CD4-positive, alpha-beta memory T cell (primary cell): Measurements from ENCODE around the gene MPP3. TPM values are rescaled to one million over a fixed set of nuclear protein-coding genes. Genes with fewer than 3 reads are reported as not detected.

ENCODE experiments used
- CTCF ChIA-PET: fragments of 350-600 bp; sonication (Branson Sonifier 250); formaldehyde crosslinking; loops from one replicate; lab custom pipeline; 2021; ENCODE audit warnings: inconsistent platforms; ENCODE audit not compliant: partially characterized antibody; lab: Charles Lee
- POLR2A ChIA-PET: fragments of 350-600 bp; sonication (Branson Sonifier 250); formaldehyde crosslinking; loops from one replicate; lab custom pipeline; 2021; ENCODE audit not compliant: partially characterized antibody; lab: Charles Lee
- DNase-seq, 5 donors: peaks; one replicate each; pipeline versions ENCODE4 v3.0.0 to v3.0.0-alpha.2; 2020 to 2022; ENCODE audit warnings: mixed read lengths in 1 of 5
- H3K27ac ChIP-seq: one replicate; pipeline ENCODE4 v1.7.0; 2013; ENCODE audit warnings: low read depth, low read length
- H3K27me3 ChIP-seq: 2 replicates; pipeline ENCODE4 v1.7.0; 2013; ENCODE audit warnings: mild to moderate bottlenecking, low read length, moderate library complexity; ENCODE audit not compliant: insufficient read depth
- H3K36me3 ChIP-seq: 2 replicates; pipeline ENCODE4 v1.7.0; 2013; ENCODE audit warnings: mild to moderate bottlenecking, low read length, moderate library complexity; ENCODE audit not compliant: insufficient read depth
- H3K4me1 ChIP-seq: 2 replicates; pipeline ENCODE4 v1.7.0; 2013; ENCODE audit warnings: mild to moderate bottlenecking, low read length, moderate library complexity; ENCODE audit not compliant: insufficient read depth
- H3K4me3 ChIP-seq, 2 donors: one replicate each; pipeline ENCODE4 v1.7.0; 2013; ENCODE audit warnings: low read length in 2 of 2, mild to moderate bottlenecking in 1 of 2
- H3K9me3 ChIP-seq, 2 donors: one replicate each; pipeline ENCODE4 v1.7.0; 2013; ENCODE audit warnings: low read length in 2 of 2, control low read depth in 1 of 2; ENCODE audit not compliant: control insufficient read depth in 1 of 2
- H3K27ac Mint-ChIP-seq, 7 donors: one replicate each; pipeline ENCODE4 v1.8.0; 2020 to 2021; ENCODE audit warnings: mixed read lengths in 7 of 7, mild to moderate bottlenecking in 6 of 7, inconsistent platforms in 3 of 7, moderate library complexity in 3 of 7
- H3K27me3 Mint-ChIP-seq, 2 donors: one replicate each; pipeline ENCODE4 v1.8.0; 2020 to 2021; ENCODE audit warnings: mixed read lengths in 2 of 2
- H3K36me3 Mint-ChIP-seq, 2 donors: one replicate each; pipeline ENCODE4 v1.8.0; 2020 to 2021; ENCODE audit warnings: mixed read lengths in 2 of 2, inconsistent platforms in 1 of 2, mild to moderate bottlenecking in 1 of 2
- H3K4me1 Mint-ChIP-seq, 4 donors: one replicate each; pipeline ENCODE4 v1.8.0; 2020 to 2021; ENCODE audit warnings: mixed read lengths in 4 of 4, mild to moderate bottlenecking in 1 of 4
- H3K4me3 Mint-ChIP-seq, 8 donors: one replicate each; pipeline ENCODE4 v1.8.0; 2020 to 2021; ENCODE audit warnings: mixed read lengths in 8 of 8, mild to moderate bottlenecking in 7 of 8, moderate library complexity in 6 of 8, inconsistent platforms in 3 of 8
- H3K9me3 Mint-ChIP-seq, 8 donors: one replicate each; pipeline ENCODE4 v1.8.0; 2020 to 2021; ENCODE audit warnings: mixed read lengths in 8 of 8, mild to moderate bottlenecking in 5 of 8, inconsistent platforms in 3 of 8, moderate library complexity in 1 of 8
- intact Hi-C: fragments of 100-400 bp; cut with micrococcal nuclease; formaldehyde crosslinking; loops from one replicate; pipeline ENCODE4 v1.15.1; 2023
- polyA plus RNA-seq, 2 donors: library from polyadenylated mRNA; unstranded; fragments of 300-500 nt; fragmentation: Illumina TruSeq; gene quantifications; one replicate each; pipeline ENCODE4 v1.2.3, GENCODE V29; 2021
- total RNA-seq, 2 experiments: library from RNA; stranded (reverse); gene quantifications; one replicate each; pipeline ENCODE4 v1.2.3, GENCODE V29; 2021

MPP3 gene
- total and polyA plus RNA-seq, 4 experiments from 2014 or later, result 0.30 to 0.32 TPM; not detected in 2

- peaks cover 6% of the 10 kb centered on the region for H3K27me3 ChIP-seq
- peaks cover 0 to 4% (median 0%) of the 10 kb centered on the region in 8 donors for H3K9me3 Mint-ChIP-seq
- no peaks in the 10 kb centered on the region for H3K4me1 ChIP-seq
- H3K27ac ChIP-seq, result no peak overlapping the region
- no peak overlapping the region for H3K27ac Mint-ChIP-seq
- no peak overlapping the region for H3K4me3 ChIP-seq
- intact Hi-C loops, result no loop called here
- H3K4me1 Mint-ChIP-seq, result no peaks in the 10 kb centered on the region
- no peaks in the 10 kb centered on the region for H3K9me3 ChIP-seq
- CTCF ChIA-PET, result interaction anchor here (1.2 kb wide), 1 partner anchor 12 kb away, joined by 3 read pairs; no protein-coding TSS in a partner anchor
- H3K4me3 Mint-ChIP-seq, result no peak overlapping the region
- H3K36me3 Mint-ChIP-seq, result no peaks in the 10 kb centered on the region
- POLR2A ChIA-PET, result no interaction called here
- H3K36me3 ChIP-seq, result no peaks in the 10 kb centered on the region
- DNase-seq, result no peak
- peaks cover 6 to 15% of the 10 kb centered on the region in 2 donors for H3K27me3 Mint-ChIP-seq
Observed at GRCh38 chr17:43857957-43858600, 25.1 kb upstream of the MPP3 start.

DNA sequence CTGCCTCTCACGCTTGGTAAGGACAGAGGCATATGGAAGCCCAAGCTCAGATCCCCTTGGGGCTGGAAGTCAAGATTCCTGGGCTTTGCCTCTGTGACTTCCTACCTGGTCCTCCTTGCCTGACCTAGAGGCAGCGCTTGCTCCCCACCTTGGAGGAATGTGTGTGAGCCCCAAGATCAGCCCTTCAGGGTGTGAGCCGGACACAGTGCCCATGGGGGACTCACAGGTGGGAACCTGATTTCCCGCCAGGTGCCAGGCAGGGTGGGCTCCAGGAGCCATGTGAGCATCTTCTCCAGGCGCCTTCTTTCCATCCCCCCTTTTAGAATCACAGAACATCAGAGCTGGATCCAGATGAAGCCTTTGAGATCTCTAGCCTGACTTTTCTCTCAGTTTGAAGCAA, 24.2 kb upstream of the MPP3 start:
- no peaks in the 10 kb centered on the region for H3K4me1 ChIP-seq
- H3K36me3 ChIP-seq, result no peaks in the 10 kb centered on the region
- Mint-ChIP-seq H3K36me3 (no peaks in the 10 kb centered on the region), H3K4me1 (no peaks in the 10 kb centered on the region), H3K9me3 (peaks cover 0 to 4% (median 0%) of the 10 kb centered on the region in 8 donors), H3K27ac (no peak overlapping the region), H3K4me3 (no peak overlapping the region), H3K27me3 (peaks cover 6 to 11% of the 10 kb centered on the region in 2 donors)
- ChIA-PET CTCF (interaction anchor here (1.2 to 3.1 kb wide), 2 partner anchors 11 kb away, joined by 3 to 17 read pairs; partner anchors contain the start of gene CD300LG), POLR2A (no interaction called here)
- DNase-seq, result no peak
- H3K4me3 ChIP-seq, result no peak overlapping the region
- no peak overlapping the region for H3K27ac ChIP-seq
- peaks cover 6% of the 10 kb centered on the region for H3K27me3 ChIP-seq
- H3K9me3 ChIP-seq, result no peaks in the 10 kb centered on the region
- intact Hi-C loops, result no loop called here

DNA sequence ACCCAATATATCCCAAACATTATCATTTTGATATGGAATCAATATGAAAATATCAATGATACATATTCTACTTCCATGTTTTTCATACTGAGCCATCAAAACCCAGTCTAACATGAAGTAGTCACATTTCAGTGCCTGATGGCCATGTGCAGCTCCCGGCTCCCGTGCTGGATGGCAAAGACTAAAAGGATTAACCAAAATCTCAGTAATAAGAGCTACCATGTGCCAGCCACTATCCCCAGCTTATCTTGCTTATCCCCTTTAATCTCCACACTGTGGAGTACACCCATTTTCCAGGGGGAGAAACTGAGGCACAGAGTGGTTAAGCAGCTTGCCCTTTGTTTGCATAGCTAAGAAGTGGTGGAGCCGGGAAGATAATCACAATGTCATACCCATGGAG, 23.2 kb upstream of the MPP3 start:
- H3K27me3 ChIP-seq, result peaks cover 6% of the 10 kb centered on the region
- POLR2A ChIA-PET, result no interaction called here
- no peaks in the 10 kb centered on the region for H3K9me3 ChIP-seq
- peaks cover 10 to 17% of the 10 kb centered on the region in 2 donors for H3K27me3 Mint-ChIP-seq
- no peaks in the 10 kb centered on the region for H3K36me3 ChIP-seq
- DNase-seq, result no peak
- no peak overlapping the region for H3K27ac ChIP-seq
- peaks cover 0 to 4% (median 0%) of the 10 kb centered on the region in 8 donors for H3K9me3 Mint-ChIP-seq
- no peak overlapping the region for H3K4me3 ChIP-seq
- no peaks in the 10 kb centered on the region for H3K4me1 Mint-ChIP-seq
- intact Hi-C loops, result no loop called here
- H3K27ac Mint-ChIP-seq, result no peak overlapping the region
- CTCF ChIA-PET, result interaction anchor here (1.2 to 3.1 kb wide), 2 partner anchors 10 to 16 kb away, joined by 3 to 17 read pairs; partner anchors contain the start of gene CD300LG
- no peaks in the 10 kb centered on the region for H3K4me1 ChIP-seq
- H3K36me3 Mint-ChIP-seq, result no peaks in the 10 kb centered on the region
- no peak overlapping the region for H3K4me3 Mint-ChIP-seq

- Mint-ChIP-seq H3K36me3 (no peaks in the 10 kb centered on the region), H3K27me3 (peaks cover 13 to 17% of the 10 kb centered on the region in 2 donors), H3K4me1 (no peaks in the 10 kb centered on the region), H3K9me3 (peaks cover 0 to 4% (median 0%) of the 10 kb centered on the region in 8 donors), H3K27ac (no peak overlapping the region), H3K4me3 (no peak overlapping the region)
- H3K36me3 ChIP-seq, result no peaks in the 10 kb centered on the region
- DNase-seq, result no peak
- H3K4me1 ChIP-seq, result no peaks in the 10 kb centered on the region
- CTCF ChIA-PET, result interaction anchor here (1.2 to 3.1 kb wide), 2 partner anchors 9 to 15 kb away, joined by 3 to 17 read pairs; partner anchors contain the start of gene CD300LG
- intact Hi-C loops, result no loop called here
- peaks cover 6% of the 10 kb centered on the region for H3K27me3 ChIP-seq
- POLR2A ChIA-PET, result no interaction called here
- no peaks in the 10 kb centered on the region for H3K9me3 ChIP-seq
- no peak overlapping the region for H3K27ac ChIP-seq
- H3K4me3 ChIP-seq, result no peak overlapping the region
Observed at GRCh38 chr17:43855061-43855460, 22.1 kb upstream of the MPP3 start.

GRCh38 chr17:43854498-43854897, 21.6 kb upstream of the MPP3 start:
- intact Hi-C loops, result no loop called here
- no peak overlapping the region for H3K27ac ChIP-seq
- no peaks in the 10 kb centered on the region for H3K36me3 ChIP-seq
- H3K4me3 Mint-ChIP-seq, result no peak overlapping the region
- no peaks in the 10 kb centered on the region for H3K4me1 Mint-ChIP-seq
- ChIA-PET POLR2A (no interaction called here), CTCF (interaction anchor here (1.5 to 3.1 kb wide), 2 partner anchors 9 to 24 kb away, joined by 4 to 17 read pairs; partner anchors contain the start of gene CD300LG)
- no peaks in the 10 kb centered on the region for H3K36me3 Mint-ChIP-seq
- peaks cover 18 to 20% of the 10 kb centered on the region in 2 donors for H3K27me3 Mint-ChIP-seq
- no peaks in the 10 kb centered on the region for H3K4me1 ChIP-seq
- peaks cover 0 to 4% (median 0%) of the 10 kb centered on the region in 8 donors for H3K9me3 Mint-ChIP-seq
- no peak overlapping the region for H3K27ac Mint-ChIP-seq
- no peak overlapping the region for H3K4me3 ChIP-seq
- H3K27me3 ChIP-seq, result peaks cover 7% of the 10 kb centered on the region
- no peaks in the 10 kb centered on the region for H3K9me3 ChIP-seq
- DNase-seq, result no peak

- CTCF ChIA-PET, result interaction anchor here (1.0 to 1.5 kb wide), 3 partner anchors 15 to 86 kb away, joined by 3 to 4 read pairs (median 3); no protein-coding TSS in a partner anchor
- Mint-ChIP-seq H3K4me1 (no peaks in the 10 kb centered on the region), H3K27ac (no peak overlapping the region), H3K27me3 (peaks cover 19 to 24% of the 10 kb centered on the region in 2 donors), H3K4me3 (no peak overlapping the region), H3K36me3 (no peaks in the 10 kb centered on the region), H3K9me3 (peaks cover 0 to 4% (median 0%) of the 10 kb centered on the region in 8 donors)
- Histone ChIP-seq H3K36me3 (no peaks in the 10 kb centered on the region), H3K27ac (no peak overlapping the region), H3K9me3 (no peaks in the 10 kb centered on the region), H3K27me3 (peaks cover 11% of the 10 kb centered on the region), H3K4me1 (no peaks in the 10 kb centered on the region), H3K4me3 (no peak overlapping the region)
- DNase-seq, result no peak
- POLR2A ChIA-PET, result no interaction called here
- intact Hi-C loops, result no loop called here
Observed at GRCh38 chr17:43853546-43853945, 20.6 kb upstream of the MPP3 start.

- POLR2A ChIA-PET, result no interaction called here
- Mint-ChIP-seq H3K9me3 (peaks cover 0 to 4% (median 0%) of the 10 kb centered on the region in 8 donors), H3K27me3 (peaks cover 23 to 25% of the 10 kb centered on the region in 2 donors), H3K4me1 (no peaks in the 10 kb centered on the region), H3K27ac (no peak overlapping the region), H3K36me3 (no peaks in the 10 kb centered on the region), H3K4me3 (no peak overlapping the region)
- no peaks in the 10 kb centered on the region for H3K9me3 ChIP-seq
- no peaks in the 10 kb centered on the region for H3K36me3 ChIP-seq
- DNase-seq, result no peak
- no peak overlapping the region for H3K4me3 ChIP-seq
- CTCF ChIA-PET, result interaction anchor here (1.0 kb wide), 1 partner anchor 85 kb away, joined by 3 read pairs; no protein-coding TSS in a partner anchor
- peaks cover 6% of the 10 kb centered on the region for H3K27me3 ChIP-seq
- no peaks in the 10 kb centered on the region for H3K4me1 ChIP-seq
- H3K27ac ChIP-seq, result no peak overlapping the region
- intact Hi-C loops, result no loop called here
Observed at GRCh38 chr17:43852571-43852970, 19.6 kb upstream of the MPP3 start.
